Kidney tubule cell (primary cell): ENCODE results near the gene MYL9.

ENCODE experiments used
- DNase-seq: peaks from one replicate; pipeline ENCODE4 v3.0.0-alpha.2; 2018; ENCODE audit warnings: low spot score

The MYL9 gene

DNA sequence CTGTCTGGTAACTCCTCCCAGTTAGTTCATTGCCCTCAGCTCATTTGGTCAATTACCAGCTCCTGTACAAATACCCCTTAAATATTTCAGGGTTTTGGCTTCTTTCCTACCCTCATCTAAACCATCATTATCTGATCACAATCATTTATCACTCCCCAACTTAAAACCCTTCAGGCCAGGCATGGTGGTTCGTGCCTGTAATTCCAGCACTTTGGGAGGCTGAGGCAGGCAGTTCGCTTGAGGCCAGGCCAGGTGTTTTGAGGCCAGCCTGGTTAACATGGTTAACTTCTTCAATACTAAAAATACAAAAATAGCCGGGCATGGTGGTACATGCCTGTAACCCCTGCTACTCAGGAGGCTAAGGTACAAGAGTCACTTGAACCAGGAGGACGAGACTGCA is 41.5 kb downstream of the MYL9 start:
- DNase-seq: no peak

DNA sequence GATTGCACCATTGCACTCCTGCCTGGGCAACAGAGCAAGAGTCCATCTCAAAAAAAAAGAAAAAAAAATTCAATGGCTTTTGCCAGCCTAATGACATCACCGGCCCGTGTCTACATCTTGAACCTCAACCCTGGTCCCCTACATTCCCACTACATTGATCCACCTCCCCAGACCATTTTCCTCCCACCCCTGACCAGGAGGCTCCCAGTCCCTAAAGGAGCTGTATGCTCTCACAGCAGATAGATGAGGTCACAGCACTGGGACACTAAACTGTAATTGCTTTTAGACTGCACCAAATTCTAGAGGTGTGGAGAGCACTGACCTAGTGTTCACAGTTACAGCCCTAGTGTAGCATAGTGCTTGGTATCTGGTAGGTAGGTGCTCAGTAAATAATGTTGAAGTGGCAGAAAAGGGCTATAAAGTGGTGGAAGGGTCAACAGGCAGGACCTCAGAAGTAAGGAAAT is 42.7 kb downstream of the MYL9 start:
- no peak for DNase-seq

DNA sequence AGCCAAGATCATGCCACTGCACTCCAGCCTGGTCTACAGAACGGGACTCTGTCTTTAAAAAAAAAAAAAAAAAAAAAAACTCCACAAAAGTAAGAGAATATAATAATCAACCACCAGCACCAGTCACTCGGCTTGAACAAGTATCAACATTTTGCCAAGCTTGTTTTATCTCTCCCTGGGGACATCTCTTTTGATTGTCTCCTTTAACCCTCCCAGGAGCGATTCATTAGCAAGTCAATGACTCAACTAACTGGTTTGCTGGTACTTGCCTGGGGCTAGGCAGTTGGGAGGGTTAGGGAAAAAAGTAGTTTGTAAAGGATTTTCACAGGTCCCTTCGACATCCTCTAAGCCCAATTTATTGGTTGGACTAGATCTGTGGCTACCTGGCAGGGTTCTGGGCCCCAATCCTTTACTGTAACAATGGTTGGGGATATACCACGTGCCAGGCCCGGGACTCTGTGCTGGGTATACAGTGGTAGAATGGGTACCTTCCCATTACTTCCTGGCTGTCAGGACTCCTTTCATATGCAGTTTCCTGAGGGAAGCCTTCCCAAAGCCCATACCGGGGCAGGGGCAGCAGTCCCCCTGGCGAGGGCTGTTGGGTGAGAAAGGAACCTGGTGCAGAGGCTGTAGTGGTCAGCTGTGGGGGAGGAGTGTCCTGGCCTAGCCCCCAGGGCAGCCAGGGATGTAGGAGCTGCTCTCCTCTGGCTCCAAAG is 44.2 kb downstream of the MYL9 start:
- peak; percentile 45 for DNase-seq

DNA sequence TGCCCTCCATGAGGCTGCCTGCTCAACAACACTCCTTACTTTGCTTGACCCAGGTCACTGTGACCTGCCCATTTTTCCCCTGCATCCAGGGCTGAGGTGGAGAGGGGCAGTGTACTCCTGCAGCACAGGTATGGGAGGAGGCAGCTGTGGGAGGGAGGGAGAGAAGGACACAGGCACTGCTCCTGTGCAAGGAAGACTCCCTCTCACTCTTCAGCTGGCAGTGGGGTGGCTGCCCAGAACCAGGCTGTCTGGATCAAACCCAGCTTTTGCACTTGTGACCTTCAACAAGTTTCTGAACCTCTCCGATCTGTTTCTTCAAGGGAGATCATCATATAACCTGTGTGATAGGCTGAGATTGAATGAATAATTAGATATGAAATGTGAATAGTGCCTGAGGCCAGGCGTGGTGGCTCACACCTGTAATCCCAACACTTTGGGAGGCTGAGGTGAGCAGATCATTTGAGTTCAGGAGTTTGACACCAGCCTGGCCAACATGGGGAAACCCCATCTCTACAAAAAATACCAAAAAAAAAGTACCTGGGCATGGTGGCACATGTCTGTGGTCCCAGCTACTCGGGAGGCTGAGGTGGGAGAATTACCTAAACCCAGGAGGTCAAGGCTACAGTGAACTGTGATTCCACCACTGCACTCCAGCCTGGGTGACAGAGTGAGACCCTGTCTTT is 46.2 kb downstream of the MYL9 start:
- no peak for DNase-seq

DNA sequence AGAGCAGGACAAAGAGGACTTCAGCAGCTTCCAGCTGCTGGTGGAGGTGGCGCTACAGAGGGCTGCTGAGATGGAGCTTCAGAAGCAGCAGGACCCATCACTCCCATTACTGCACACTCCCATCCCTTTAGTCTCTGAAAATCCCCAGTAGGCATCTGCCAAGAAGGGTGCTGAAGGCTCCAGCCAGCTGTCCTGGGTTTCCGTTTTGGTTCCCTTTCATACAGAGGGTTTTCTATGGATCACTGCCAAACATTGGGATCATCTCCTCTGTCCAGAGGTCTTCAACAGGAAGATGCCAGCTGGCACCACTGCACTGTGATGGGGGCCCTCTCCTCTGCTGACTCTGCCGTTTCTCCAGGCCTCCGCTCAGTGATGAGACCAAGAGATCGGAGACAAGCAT is 50.0 kb downstream of the MYL9 start:
- DNase-seq: no peak

DNA sequence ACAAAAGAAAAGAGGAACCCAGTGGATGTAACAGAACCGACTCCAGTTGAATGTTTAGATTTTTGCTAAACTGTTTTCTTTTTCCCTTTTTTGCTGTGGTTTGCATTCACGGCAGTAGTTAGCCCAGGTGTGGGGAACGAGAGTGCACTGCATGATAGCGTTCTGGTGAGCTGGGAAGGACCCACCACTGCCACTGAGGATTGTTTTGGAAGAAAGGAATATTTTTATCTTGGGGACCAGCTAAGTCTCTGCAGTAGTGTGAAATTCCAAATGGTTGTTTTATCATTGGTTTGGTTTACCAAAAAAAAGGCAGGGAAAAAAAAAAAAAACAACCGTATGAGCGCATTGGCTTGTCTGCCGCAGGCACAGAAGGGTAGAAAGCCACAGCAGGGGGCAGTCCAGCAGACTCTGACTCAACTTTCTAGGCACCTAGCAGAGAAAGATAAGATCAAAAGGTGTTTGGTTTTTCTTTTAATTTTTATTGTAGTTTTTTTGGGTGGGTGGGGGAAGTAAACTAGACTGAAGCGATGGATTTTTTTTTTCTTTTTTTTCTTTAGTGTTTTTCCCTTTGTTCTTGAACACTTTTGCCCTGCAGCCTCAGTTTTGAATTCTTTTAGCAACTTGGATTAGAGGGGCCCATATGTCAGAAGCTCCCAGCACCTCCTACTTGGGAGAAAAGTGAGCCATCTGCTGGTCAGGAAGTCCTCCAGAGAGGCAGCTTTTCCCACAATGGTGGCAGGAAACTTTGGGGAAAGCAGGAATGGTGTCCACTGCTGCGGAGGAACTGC is 50.7 kb downstream of the MYL9 start:
- DNase-seq: no peak

DNA sequence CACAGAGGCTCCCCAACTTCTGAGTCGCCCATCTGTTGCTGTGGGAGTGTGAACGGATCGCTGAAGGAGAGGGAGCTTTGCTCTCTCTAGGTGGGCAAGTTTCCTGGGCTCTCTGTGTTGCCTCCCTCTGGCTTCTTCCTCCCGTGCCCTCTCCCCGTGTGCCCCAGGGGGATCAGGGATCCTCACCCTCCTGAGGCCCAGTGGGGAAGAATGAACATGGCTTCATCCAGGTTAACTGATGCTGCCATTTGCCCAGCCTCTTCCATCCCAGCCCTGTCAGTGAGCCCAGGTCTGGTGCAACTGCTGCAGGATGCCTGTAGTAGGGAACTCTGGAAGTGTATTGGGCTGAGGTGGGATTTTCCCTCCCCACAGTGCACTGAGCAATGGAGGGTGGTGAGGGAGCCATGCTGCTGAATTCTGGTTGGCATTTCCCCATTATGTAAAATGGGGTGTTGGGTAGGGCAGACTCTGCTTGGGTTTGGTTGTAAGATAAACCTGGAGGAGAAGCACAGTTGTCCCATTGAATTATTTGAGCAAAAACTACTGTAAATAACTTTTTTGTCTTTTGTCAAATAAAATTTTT is 52.1 kb downstream of the MYL9 start:
- DNase-seq: no peak

DNA sequence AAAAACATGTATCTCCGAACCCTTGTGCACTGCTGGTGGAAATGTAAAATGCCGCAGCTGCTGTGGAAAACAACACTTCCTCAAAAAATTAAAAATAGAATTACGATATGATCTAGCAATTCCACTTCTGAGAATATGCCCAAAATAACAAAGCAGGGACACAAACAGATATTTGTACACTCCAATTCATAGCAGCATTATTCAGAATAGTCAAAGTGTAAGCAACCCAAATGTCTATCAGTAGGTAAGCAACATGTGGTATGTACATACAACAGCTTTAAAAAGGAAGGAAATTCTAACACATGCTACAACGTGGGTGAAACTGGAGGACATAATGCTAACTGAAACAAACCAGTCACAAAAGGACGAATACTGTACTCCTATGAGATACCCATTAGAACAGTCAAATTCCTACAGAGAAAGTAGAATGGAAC is 58.6 kb downstream of the MYL9 start:
- no peak for DNase-seq
